Measurements from ENCODE around the gene RFX1.
"Not testable (repeated sequence)": the region's sequence is repeated elsewhere in the genome, so short reads cannot be mapped to it uniquely, and the experiment has no call there.

Gene RFX1

GRCh38 chr19:14006085-14006765, at the start of gene RFX1:
TSS of gene RFX1 (minus strand) at chr19:14006320. CDS start at chr19:13993843, 12,477 bp downstream.
- DNase-seq: peak; percentile 100

- DNase-seq: no peak
Observed at GRCh38 chr19:14055396-14055795, 49.3 kb upstream of the RFX1 start.

GRCh38 chr19:14054721-14055120, 48.6 kb upstream of the RFX1 start:
- DNase-seq: no peak

GRCh38 chr19:14054099-14054498, 48.0 kb upstream of the RFX1 start:
- DNase-seq: no peak

- no peak for DNase-seq
Observed at GRCh38 chr19:14053500-14053899, 47.4 kb upstream of the RFX1 start.

- DNase-seq: no peak
Observed at GRCh38 chr19:14053032-14053431, 46.9 kb upstream of the RFX1 start.

GRCh38 chr19:14052470-14052869, 46.4 kb upstream of the RFX1 start:
- no peak for DNase-seq

GRCh38 chr19:14051980-14052379, 45.9 kb upstream of the RFX1 start:
- DNase-seq: no peak

GRCh38 chr19:14050961-14051360, 44.8 kb upstream of the RFX1 start:
- not testable (repeated sequence) for DNase-seq

- DNase-seq: no peak
Observed at GRCh38 chr19:14050512-14050911, 44.4 kb upstream of the RFX1 start.

- peak; percentile 66 to 84 for DNase-seq
Observed at GRCh38 chr19:14048443-14049153, 42.5 kb upstream of the RFX1 start.

- DNase-seq: not testable (repeated sequence)
Observed at GRCh38 chr19:14047866-14048265, 41.7 kb upstream of the RFX1 start.

GRCh38 chr19:14042659-14043608, 36.8 kb upstream of the RFX1 start:
- peak in 1 of 2 donors; percentile 33 for DNase-seq

GRCh38 chr19:14039181-14039580, 33.1 kb upstream of the RFX1 start:
- no peak for DNase-seq

GRCh38 chr19:14035706-14036105, 29.6 kb upstream of the RFX1 start:
- no peak for DNase-seq

- DNase-seq: not testable (repeated sequence)
Observed at GRCh38 chr19:14035159-14035558, 29.0 kb upstream of the RFX1 start.

GRCh38 chr19:14033946-14034345, 27.8 kb upstream of the RFX1 start:
- no peak for DNase-seq

- DNase-seq: peak; percentile 69 to 77
Observed at GRCh38 chr19:14031719-14032480, 25.8 kb upstream of the RFX1 start, which contains the start of gene IL27RA. TSS of gene IL27RA (plus strand) at chr19:14031762. CDS start at chr19:14031873, 111 bp downstream.

GRCh38 chr19:14030997-14031718, 25.0 kb upstream of the RFX1 start:
- peak; percentile 87 to 89 for DNase-seq

GRCh38 chr19:14028901-14029300, 22.8 kb upstream of the RFX1 start:
- no peak for DNase-seq

- no peak for DNase-seq
Observed at GRCh38 chr19:14027856-14028450, 21.8 kb upstream of the RFX1 start, which contains the start of gene RLN3. TSS of gene RLN3 (plus strand) at chr19:14028148. CDS start at chr19:14028205, 57 bp downstream.

Data from activated CD4-positive, alpha-beta T cell treated with anti-CD3 and anti-CD28 coated beads for 4 hours (primary cell).